ENCODE measurements around the gene IDH2. TPM values are rescaled to one million over a fixed set of nuclear protein-coding genes. Genes with fewer than 3 reads are reported as not detected.

The IDH2 gene
- total RNA-seq, 6 experiments from 2014 or later = 26.3 to 32.4 (median 28.9) TPM

GRCh38 chr15:90106522-90107117 lies 4.4 kb upstream of the IDH2 start:
- Mint-ChIP-seq H3K27ac (peak overlapping the region; percentile 51; the same call in 1 of the 2 replicates), H3K4me1 (ENCODE audit: low read depth) (peaks cover 20% of the 10 kb centered on the region), H3K36me3 (ENCODE audit: low read depth) (no peaks in the 10 kb centered on the region), H3K27me3 (ENCODE audit: insufficient read depth) (peaks cover 3% of the 10 kb centered on the region), H3K9me3 (no peaks in the 10 kb centered on the region), H3K4me3 (no peak overlapping the region)
- no peak for TF ChIP-seq CTCF (IDR thresholded peaks at IDR 0.05)
- DNase-seq = peak; percentile 45

- no peak overlapping the region for H3K27ac Mint-ChIP-seq
- no peaks in the 10 kb centered on the region for H3K36me3 Mint-ChIP-seq (ENCODE audit: low read depth)
- H3K4me3 Mint-ChIP-seq = no peak overlapping the region
- no peak for TF ChIP-seq CTCF (IDR thresholded peaks at IDR 0.05)
- peaks cover 29% of the 10 kb centered on the region for H3K4me1 Mint-ChIP-seq (ENCODE audit: low read depth)
- H3K9me3 Mint-ChIP-seq = no peaks in the 10 kb centered on the region
- peaks cover 3% of the 10 kb centered on the region for H3K27me3 Mint-ChIP-seq (ENCODE audit: insufficient read depth)
- no peak for DNase-seq
Observed at GRCh38 chr15:90105521-90105920, 3.3 kb upstream of the IDH2 start.

GRCh38 chr15:90104551-90104950 lies 2.3 kb upstream of the IDH2 start:
- no peaks in the 10 kb centered on the region for H3K9me3 Mint-ChIP-seq
- H3K27ac Mint-ChIP-seq = no peak overlapping the region
- H3K4me1 Mint-ChIP-seq (ENCODE audit: low read depth) = peaks cover 39% of the 10 kb centered on the region
- H3K36me3 Mint-ChIP-seq (ENCODE audit: low read depth) = no peaks in the 10 kb centered on the region
- no peak for TF ChIP-seq CTCF (IDR thresholded peaks at IDR 0.05)
- H3K27me3 Mint-ChIP-seq (ENCODE audit: insufficient read depth) = peaks cover 3% of the 10 kb centered on the region; the same call in 1 of the 2 replicates
- no peak for DNase-seq
- no peak overlapping the region for H3K4me3 Mint-ChIP-seq

GRCh38 chr15:90103701-90104329 lies 1.5 kb upstream of the IDH2 start:
- Mint-ChIP-seq H3K9me3 (no peaks in the 10 kb centered on the region), H3K4me3 (no peak overlapping the region), H3K27ac (no peak overlapping the region), H3K27me3 (ENCODE audit: insufficient read depth) (peaks cover 3% of the 10 kb centered on the region), H3K36me3 (ENCODE audit: low read depth) (no peaks in the 10 kb centered on the region), H3K4me1 (ENCODE audit: low read depth) (peaks cover 46% of the 10 kb centered on the region)
- no peak for DNase-seq
- TF ChIP-seq CTCF (IDR thresholded peaks at IDR 0.05) = no peak

GRCh38 chr15:90101130-90101968 lies 919 bp downstream of the IDH2 start:
- H3K36me3 Mint-ChIP-seq (ENCODE audit: low read depth) = no peaks in the 10 kb centered on the region

More at GRCh38 chr15:90101130-90101968, 919 bp downstream of the IDH2 start:
- no peak for TF ChIP-seq CTCF (IDR thresholded peaks at IDR 0.05)
- H3K27ac Mint-ChIP-seq = peak overlapping the region; percentile 38; the same call in 1 of the 2 replicates
- no peak for DNase-seq
- peaks cover 5% of the 10 kb centered on the region for H3K27me3 Mint-ChIP-seq (ENCODE audit: insufficient read depth)
- H3K9me3 Mint-ChIP-seq = no peaks in the 10 kb centered on the region
- peaks cover 55% of the 10 kb centered on the region for H3K4me1 Mint-ChIP-seq (ENCODE audit: low read depth)
- H3K4me3 Mint-ChIP-seq = peak overlapping the region; percentile 71
